HG03060 (cell line): Measurements from ENCODE around the gene MRPL33.
"Not testable (repeated sequence)": the region's sequence is repeated elsewhere in the genome, so short reads cannot be mapped to it uniquely, and the experiment has no call there.

Experiments used
- ATAC-seq: cut with Tn5 transposase; IDR thresholded peaks from one replicate; pipeline ENCODE4 v1.9.1; 2021; ENCODE audit warnings: low read depth, moderate number of reproducible peaks; ENCODE audit not compliant: unreplicated experiment

Gene MRPL33

DNA sequence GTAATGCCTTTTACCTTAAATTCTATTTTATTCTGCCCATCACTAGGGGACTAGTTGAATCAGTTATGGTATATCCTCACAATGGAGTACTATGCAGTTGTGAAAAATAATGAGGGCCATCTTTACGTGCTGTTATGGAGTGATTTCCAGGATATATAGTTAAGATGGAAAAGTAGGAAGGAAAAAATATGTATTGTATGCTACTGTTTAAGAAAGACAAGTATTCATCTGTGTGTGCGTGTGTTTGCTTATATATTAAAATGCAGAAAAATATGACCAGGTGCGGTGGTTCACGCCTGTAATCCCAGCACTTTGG is 32.5 kb upstream of the MRPL33 start:
- no peak for ATAC-seq

DNA sequence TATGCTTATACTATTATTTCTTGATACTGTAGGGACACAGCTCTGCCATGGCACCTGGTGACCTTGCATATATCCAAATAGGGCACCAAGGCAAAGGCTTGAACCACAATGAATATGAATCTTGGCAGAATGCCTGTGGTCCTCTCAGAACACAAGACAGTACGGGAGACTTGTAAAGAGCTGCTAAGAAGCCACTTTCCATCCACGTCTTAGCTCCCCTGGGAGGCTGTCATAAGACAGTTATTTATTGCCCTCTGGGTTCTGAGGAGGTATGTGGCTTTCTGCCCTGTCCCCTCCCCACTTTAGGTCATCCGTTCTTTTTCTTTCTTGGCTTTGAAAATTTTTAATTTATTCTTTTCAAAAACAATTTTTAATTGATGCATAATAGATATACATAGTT is 29.8 kb upstream of the MRPL33 start:
- ATAC-seq = no peak

DNA sequence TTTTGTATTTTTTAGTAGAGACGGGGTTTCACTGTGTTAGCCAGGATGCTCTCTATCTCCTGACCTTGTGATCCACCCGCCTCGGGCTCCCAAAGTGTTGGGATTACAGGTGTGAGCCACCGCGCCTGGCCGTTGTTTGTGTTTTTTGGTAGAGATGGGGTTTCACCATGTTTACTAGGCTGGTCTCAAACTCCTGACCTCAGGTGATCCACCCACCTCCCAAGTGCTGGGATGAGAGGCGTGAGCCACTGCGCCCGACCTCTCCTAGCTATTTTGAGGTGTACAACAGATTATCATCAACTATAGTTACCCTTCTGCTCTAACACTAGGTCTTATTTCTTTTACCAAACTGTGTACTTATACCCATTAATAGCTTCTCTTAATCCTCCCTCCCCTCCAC is 28.9 kb upstream of the MRPL33 start:
- ATAC-seq = no peak

DNA sequence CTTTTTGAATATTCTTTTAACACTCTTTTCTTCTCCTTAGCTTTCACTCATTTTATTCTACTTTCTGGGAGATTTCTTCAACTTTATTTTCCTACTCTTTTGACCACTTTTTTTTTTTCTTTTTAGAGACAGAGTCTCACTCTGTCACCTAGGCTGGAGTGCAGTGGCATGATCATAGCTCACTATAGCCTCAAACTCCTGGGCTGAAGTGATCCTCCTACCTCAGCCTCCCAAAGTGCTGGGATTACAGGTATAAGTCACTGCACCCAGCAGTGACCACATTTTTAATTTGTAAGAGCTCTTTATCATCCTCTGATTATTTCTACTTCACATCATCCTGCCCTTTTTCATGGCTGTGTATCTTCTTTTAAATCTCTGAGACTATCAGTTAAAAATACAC is 26.0 kb upstream of the MRPL33 start:
- ATAC-seq = not testable (repeated sequence)

DNA sequence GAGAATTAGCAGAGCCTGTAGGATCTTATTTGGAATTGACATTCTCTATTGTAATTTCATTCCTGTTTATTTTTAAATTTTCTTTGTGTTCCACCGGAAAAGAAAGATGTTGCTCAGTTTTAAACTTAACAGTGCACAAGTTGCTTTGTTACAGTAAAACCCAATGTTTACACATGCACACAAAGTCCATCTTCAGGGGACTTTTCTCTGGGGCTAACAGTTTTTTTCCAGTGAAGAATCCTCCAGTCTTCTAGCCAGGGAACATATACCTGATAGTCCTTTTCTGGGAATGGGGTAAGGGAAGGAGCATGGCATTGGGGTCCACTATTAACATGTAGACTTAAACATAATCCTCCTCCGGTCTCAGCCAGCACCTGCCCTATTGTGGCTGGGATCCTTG is 25.2 kb upstream of the MRPL33 start:
- ATAC-seq = no peak

DNA sequence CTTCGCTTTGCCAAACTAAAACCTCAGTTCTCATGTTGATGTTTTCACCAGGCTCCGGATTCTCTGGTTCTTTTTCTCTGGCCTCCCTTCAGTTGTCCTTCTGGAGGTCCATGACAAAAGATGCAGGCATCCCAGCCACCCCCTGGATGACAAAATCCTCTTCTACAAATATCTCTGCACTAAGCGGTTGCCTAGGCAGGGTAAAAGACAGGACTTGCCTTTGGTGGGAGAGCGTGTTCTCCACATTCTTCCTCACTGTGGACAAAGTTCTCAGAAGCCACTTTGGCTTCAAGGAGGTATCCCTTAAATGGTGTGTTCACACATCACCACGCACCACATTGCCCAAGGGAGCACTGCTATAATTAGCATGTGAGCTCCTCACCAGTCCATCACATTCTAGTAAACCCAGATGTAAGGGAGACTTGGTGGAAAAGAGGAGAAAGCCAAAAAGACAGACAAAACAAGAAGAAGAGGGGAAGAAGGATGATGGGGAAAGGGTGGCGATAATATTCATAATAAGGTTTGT is 23.6 kb upstream of the MRPL33 start:
- no peak for ATAC-seq

DNA sequence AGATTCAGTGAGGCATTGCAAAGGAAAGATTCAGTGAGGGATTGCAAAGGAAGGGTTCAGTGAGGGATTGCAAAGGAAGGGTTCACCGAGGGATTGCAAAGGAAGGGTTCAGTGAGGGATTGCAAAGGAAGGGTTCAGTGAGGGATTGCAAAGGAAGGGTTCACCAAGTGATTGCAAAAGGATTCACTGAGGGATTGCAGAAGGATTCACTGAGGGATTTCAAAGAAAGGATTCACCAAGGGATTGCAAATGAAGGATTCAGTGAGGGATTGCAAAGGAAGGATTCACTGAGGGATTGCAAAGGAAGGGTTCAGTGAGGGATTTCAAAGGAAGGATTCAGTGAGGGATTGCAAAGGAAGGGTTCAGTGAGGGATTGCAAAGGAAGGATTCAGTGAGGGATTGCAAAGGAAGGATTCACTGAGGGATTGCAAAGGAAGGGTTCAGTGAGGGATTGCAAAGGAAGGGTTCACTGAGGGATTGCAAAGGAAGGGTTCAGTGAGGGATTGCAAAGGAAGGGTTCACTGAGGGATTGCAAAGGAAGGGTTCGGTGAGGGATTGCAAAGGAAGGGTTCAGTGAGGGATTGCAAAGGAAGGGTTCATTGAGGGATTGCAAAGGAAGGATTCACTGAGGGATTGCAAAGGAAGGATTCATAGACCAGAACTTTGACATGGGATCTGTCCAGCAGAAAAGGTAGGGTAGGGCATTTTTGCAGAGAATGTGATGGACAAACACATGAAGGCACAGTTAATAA is 22.5 kb upstream of the MRPL33 start:
- ATAC-seq = not testable (repeated sequence)

DNA sequence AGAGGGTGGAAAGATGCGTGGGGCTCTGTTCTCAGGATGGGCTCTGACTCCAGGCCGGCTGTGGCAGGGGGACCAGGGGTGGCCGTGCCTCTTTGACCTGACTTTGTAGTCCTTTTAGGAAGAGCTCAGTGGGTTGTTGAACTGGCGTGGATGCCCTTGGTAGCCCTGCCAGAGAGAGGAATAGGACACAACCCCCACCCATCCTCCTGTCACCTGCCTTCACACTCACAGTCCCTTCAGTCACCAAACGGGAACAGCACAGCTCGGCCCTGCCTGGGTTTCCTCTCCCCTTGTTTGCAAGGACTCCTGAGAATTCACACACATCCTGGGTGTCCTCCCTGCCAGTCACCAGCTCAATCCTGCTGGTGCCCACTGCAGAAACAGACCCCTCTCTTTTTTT is 20.1 kb upstream of the MRPL33 start:
- no peak for ATAC-seq

DNA sequence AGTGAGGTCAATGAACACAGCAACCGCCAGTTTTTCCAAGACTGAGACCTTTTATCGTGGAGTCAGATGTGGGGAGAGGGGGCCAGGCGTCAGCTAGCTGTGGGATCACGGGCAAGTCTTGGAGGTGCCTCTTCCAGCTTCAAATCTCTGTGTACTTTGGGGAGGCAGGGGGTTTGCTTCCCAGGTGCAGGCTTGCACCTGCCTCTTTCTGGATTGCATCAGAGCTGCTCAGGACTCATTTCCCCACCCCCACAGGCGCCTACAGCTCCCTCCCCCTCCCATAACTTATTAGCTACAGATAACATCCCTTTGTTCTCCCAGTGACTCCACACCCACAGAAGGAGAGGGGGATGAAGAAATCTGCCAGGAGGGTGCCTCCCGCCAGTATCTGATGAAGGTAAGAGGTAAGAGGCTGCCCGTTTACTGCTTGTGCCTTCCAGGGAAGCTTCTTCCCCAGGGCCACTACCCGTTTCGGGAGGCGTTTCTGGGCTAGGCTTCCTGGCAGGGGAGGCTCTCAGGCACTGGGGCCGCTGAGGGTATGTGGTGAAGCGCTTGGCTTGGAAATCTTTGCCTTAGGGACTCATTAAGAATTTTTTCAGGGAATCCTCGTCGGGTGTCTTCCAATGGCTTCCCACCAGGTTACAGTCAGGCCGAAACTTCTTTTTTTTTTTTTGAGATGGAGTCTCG is 18.8 kb upstream of the MRPL33 start:
- no peak for ATAC-seq

DNA sequence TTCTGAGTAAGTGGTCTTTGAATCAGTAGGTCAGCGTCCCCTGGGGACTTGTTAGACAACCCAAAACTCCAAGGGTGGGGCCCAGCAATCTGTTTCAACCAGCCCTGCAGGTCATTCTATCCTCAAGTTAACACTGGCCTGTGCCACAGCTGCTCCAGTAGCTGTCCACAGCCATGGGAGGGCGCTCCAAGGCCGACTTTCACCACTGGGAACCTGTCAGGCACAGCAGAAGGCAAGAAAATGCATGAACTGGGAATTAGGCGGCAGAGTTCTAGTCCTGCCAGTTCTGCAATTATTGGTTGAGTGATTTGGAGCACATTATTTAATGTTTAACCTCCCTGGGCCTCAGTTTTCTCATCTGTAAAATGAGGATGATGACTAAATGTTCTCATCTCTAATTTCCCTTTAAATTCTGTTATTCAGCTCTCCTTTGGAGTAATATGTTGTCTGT is 17.4 kb upstream of the MRPL33 start:
- ATAC-seq = no peak

DNA sequence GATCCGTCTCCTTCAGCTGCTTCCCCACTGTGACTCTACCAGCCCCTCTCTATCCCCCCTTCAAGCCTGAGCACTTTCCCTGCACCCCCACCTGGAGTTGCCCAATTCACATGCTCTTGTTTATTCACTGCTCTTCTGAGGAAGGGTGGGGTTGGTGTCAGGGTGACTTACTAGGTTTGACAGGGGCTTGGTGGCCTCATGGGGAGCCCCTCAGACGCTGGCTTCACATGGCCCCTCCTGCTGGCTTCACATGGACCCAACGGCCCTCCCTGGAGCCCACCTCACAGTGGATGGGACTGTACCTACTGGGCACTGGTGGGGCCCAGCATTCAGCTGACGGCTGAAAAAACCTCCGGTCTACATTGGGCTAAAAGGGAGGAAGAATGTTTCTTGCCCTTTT is 16.7 kb upstream of the MRPL33 start:
- no peak for ATAC-seq

DNA sequence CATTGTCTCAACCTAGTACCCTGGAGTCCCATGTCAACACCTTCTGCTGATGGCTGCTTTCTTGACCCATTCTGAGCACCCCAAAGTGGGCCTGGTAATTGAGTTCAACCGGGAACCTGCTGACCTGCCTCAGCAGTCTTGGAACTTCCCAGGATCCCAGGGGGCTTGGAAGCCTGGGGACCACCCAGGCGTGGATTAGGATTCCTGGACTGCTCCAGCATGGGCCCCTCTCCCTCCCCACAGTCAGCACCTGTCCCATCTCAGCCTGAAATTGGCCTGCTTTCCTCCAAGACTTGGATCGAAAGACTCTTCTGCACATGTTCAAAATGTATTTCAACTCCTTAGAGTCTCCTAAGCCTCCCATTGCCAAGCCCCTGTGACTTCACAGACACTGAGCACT is 15.4 kb upstream of the MRPL33 start:
- ATAC-seq = no peak

DNA sequence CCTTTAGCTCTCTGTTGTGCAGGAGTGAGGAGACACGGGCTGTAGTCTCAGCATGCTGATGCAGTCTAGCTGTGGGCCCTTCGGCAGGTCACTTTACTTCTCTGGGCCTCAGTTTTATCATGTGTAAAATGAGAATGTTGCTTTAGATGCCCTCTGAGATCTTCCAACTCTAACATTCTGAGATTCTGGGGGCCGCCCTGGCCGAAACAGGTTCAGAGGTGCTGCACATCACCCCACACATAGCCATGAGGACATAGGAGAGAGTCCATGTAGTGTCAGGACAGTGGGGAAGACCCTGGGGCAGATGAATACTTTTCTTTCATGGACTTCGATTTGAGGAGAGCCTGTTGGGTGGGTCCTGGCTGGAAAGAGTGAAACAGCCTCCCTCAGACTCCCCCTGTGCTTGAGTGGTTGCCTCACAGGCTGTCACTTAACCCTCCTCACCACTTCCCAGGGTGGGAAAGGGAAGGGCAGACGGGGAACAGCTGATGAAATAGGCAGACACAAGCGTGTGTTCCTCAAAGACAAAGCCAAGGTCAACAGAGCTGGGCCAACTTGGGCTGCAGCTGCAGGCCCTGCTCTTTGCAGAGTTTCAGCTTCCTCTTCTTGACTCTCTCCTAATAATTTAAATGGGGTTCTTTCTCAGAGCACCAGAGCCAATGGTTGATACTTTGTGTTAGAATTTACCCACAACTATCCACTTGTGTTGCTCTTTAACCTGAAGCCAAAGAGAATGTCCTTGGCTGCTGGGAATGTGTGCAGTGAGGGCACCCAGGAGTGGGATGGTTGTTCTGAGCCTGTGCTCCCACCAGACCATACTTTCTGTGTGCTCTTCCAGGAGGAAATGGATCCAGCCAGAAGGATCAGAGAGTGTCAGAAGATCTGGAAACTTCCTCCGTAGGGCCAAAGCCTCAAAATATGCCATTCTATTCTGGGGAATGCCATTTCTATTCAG is 14.7 kb upstream of the MRPL33 start:
- ATAC-seq = no peak

DNA sequence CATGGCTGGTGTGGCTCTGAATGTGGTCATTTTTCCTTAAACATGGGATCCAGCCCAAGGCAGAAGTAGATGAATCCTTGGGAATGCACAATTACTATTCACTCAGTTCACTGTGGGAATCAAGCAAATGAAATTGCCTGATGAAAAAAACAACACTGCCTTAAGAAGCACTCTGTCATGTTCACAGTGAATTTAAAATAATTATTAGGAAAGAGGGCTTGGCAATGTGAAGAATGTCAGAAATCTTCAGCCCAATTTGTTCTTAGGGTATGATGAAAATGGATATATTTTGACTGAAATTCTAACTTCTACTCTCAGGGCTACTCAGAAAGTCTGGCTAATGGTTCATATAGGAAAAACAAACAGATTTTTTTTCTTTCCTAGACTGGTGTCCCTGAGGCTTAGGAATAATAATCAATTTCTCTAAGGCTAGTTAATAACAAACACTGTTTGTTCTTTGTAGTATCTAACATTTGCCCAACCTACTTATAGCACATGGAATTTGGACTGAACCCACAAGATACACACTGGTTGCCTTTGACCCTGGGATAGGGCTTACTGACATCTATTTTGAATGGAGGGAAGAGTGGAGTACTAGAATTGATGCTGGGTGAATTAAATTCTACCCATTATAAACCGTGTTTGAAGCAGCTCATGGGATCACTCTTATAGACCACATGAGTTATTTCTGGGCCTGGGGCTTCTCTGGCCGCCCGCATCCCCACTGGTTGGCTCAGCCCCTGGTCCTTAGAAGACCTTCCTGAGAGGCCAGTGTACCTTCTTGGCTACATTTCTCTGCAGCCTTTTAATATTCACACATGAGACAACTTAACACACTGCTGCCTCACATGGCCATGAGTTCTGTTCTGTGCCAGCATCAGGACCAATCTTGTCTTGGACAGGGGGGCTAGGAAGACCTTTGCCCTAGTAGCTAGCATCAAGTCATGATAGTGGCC is 8.3 kb upstream of the MRPL33 start:
- no peak for ATAC-seq

DNA sequence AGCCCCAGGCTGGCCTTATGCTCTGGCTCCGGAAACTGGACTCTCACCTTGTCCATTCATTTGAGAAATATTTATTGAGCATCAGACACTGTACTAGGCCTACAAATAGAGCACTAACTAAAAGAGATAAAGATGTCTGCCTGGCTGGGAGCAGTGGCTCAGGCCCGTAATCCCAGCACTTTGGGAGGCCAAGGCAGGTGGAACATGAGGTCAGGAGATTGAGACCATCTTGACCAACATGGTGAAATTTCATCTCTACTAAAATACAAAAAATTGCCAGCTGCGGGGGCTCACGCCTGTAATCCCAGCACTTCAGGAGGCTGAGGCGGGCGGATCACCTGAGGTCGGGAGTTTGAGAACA is 7.6 kb upstream of the MRPL33 start:
- ATAC-seq = no peak

DNA sequence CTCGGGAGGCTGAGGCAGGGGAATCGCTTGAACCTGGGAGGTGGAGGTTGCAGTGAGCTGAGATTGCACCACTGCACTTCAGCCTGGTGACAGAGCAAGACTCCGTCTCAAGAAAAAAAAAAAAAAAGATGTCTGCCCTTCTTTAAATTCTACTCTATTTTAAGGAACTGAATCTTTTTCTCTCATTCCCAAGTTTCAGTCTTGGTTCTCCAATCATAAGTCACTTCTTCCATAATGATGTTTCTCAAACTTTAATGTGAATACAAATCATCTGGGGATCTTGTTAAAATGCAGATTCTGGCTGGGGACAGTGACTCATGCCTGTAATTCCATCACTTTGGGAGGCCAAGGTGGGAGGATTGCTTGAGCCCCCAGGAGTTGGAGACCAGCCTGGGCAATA is 7.0 kb upstream of the MRPL33 start:
- ATAC-seq = not testable (repeated sequence)

DNA sequence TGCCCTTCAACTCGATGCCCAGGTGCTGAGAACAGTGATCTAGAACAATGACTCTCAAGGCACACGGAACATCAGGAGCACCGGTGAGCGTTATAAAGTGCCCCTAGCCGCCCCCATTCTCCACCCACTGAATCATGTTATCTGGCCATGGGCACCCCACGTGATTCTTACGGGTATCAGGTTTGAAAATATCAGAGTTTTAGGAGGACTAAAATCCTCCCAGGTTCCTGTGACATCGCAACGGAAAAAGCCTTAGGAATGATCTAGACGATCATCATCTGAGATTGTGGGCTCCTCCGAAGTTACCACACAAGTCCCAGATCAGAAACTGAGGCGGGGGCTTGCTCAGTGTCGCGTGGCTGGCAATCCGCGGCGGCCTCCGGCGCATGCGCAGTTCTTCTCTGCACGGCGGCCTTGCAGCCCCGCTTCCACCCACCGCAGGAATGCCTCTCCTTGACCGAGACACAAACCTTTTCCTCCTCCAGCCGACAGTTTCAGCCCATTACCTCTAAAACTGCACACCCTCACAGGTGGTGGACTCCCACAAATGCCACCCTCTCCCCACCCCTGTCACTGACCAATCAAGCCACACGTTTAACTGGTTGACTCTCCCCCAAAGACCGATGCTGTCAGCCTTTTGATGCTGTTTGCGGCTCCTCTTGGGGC is 5.8 kb upstream of the MRPL33 start:
- ATAC-seq = no peak

DNA sequence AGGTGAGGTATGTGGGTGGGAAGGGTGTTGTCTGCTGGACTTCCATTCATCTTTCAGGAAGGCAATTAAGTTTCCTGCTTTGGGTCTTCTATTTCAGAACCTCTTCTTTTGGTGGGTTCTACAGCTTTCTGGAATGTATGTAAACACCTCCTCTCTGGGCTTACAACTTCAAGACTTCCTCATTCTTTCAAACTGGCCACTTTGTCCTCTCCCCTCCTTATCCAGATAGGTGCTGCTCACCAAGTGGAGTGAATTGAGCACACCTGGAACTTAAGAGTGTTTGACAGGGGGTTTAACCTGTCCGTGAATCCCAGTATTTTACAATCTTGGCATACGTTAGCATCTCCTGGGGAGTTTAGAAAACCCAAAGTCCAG is 5.2 kb upstream of the MRPL33 start:
- ATAC-seq = no peak

DNA sequence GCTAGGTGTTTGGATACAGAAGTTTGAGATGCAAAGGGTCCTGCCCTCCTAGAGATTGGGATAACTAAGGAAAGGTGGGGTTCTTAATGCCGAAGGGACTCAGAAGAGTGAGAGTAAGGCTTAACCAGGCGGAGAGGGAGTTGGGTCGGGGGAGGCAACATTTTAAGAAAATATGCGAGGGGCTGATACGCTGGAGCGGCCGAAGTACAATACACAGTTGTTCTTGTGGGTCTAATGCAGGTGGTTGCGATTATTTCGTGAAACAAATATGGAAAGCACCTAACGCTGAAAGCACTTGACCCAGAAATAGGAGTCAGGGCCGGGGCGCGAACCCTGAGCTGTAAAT is 344 bp upstream of the MRPL33 start:
- no peak for ATAC-seq

DNA sequence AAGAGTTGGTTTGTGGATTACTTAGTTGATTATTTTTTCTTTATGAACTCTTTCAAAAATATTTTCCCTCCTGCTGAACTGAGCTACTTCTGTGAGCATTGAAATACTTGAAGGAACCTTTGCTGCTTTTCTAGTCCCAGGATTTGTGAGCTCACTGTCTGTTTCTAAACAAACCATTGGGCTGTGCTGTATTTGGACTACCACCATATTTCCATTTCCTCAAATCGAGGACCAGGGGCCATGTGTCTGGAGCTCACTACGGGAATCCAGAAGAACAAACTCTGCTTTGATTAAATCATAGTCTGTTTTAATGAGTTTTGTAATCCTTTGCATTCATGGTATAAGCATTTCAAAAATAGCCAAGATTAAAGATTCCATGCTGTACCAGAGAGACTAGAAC is 1.3 kb downstream of the MRPL33 start:
- ATAC-seq = no peak
